GM18526 (cell line): ENCODE results near the gene POLRMT.

Source experiments
- POLR2A ChIP-seq: IDR thresholded peaks from 3 replicates; pipeline ENCODE4 v1.6.1; 2011; ENCODE audit not compliant: insufficient read length; ENCODE audit errors: extremely low read depth

The POLRMT gene

GRCh38 chr19:653425-653824 lies 20.1 kb upstream of the POLRMT start:
- no peak for TF ChIP-seq POLR2A

GRCh38 chr19:652467-653389 lies 19.4 kb upstream of the POLRMT start:
- no peak for TF ChIP-seq POLR2A

- no peak for TF ChIP-seq POLR2A
Observed at GRCh38 chr19:651991-652390, 18.7 kb upstream of the POLRMT start.

GRCh38 chr19:651114-651818 lies 17.9 kb upstream of the POLRMT start:
- TF ChIP-seq POLR2A = no peak

- TF ChIP-seq POLR2A = no peak
Observed at GRCh38 chr19:650121-650520, 16.8 kb upstream of the POLRMT start.

- no peak for TF ChIP-seq POLR2A
Observed at GRCh38 chr19:648904-649801, 15.8 kb upstream of the POLRMT start.

GRCh38 chr19:648305-648704 lies 15.0 kb upstream of the POLRMT start:
- no peak for TF ChIP-seq POLR2A

GRCh38 chr19:647566-648284 lies 14.4 kb upstream of the POLRMT start:
- no peak for TF ChIP-seq POLR2A

GRCh38 chr19:646779-647565 lies 13.6 kb upstream of the POLRMT start:
- TF ChIP-seq POLR2A = no peak

- no peak for TF ChIP-seq POLR2A
Observed at GRCh38 chr19:645912-646778, 12.8 kb upstream of the POLRMT start.

- TF ChIP-seq POLR2A = no peak
Observed at GRCh38 chr19:644789-645188, 11.5 kb upstream of the POLRMT start.

GRCh38 chr19:644363-644762 lies 11.0 kb upstream of the POLRMT start:
- TF ChIP-seq POLR2A = no peak

GRCh38 chr19:643736-644135 lies 10.4 kb upstream of the POLRMT start:
- TF ChIP-seq POLR2A = no peak
